ENCODE measurements around the gene COQ6. TPM values are rescaled to one million over a fixed set of nuclear protein-coding genes. Genes with fewer than 3 reads are reported as not detected.

Gene COQ6
- total and polyA plus RNA-seq, 7 donors, result 12.6 to 31.6 (median 23.8) TPM

DNA sequence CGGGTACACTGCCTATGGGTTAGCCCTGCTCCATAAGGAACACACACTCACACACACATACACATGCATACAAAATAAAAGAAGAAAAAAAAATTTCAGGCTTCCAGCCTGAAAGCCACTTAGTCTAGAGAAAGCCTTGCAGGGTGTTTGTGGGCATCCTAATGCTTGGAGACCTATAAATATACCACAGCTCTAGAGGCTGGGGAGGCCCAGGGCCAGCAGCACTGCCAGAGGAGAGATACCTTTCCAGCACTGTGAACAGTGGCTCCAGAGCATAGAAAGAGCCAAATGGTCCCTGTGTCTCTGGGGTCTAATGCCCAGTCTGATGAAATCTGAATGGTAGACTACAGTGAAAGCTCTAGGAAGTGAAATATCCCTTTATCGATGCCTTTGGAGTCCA is 13.1 kb upstream of the COQ6 start:
- no peaks in the 10 kb centered on the region for H3K4me1 ChIP-seq
- no peaks in the 10 kb centered on the region for H3K27me3 ChIP-seq
- peaks cover 0 to 90% (median 21%) of the 10 kb centered on the region in 4 donors for H3K36me3 ChIP-seq
- H3K9me3 ChIP-seq, result no peaks in the 10 kb centered on the region
- no peak overlapping the region for H3K4me3 ChIP-seq
- WGBS, 2 donors, result 95 to 99% methylated on average over 2 of the region's 2 CpGs
- TF ChIP-seq EP300 (IDR thresholded peaks at IDR 0.05) (no peak), POLR2AphosphoS5 (IDR thresholded peaks at IDR 0.05) (no peak), POLR2A (IDR thresholded peaks at IDR 0.05) (no peak)
- TF ChIP-seq, protein P1, sequence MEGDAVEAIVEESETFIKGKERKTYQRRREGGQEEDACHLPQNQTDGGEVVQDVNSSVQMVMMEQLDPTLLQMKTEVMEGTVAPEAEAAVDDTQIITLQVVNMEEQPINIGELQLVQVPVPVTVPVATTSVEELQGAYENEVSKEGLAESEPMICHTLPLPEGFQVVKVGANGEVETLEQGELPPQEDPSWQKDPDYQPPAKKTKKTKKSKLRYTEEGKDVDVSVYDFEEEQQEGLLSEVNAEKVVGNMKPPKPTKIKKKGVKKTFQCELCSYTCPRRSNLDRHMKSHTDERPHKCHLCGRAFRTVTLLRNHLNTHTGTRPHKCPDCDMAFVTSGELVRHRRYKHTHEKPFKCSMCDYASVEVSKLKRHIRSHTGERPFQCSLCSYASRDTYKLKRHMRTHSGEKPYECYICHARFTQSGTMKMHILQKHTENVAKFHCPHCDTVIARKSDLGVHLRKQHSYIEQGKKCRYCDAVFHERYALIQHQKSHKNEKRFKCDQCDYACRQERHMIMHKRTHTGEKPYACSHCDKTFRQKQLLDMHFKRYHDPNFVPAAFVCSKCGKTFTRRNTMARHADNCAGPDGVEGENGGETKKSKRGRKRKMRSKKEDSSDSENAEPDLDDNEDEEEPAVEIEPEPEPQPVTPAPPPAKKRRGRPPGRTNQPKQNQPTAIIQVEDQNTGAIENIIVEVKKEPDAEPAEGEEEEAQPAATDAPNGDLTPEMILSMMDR (IDR thresholded peaks at IDR 0.05), result no peak
- intact Hi-C loops (cut with DNase I), result no loop called here
- no peak for DNase-seq
- no peak overlapping the region for H3K27ac ChIP-seq

DNA sequence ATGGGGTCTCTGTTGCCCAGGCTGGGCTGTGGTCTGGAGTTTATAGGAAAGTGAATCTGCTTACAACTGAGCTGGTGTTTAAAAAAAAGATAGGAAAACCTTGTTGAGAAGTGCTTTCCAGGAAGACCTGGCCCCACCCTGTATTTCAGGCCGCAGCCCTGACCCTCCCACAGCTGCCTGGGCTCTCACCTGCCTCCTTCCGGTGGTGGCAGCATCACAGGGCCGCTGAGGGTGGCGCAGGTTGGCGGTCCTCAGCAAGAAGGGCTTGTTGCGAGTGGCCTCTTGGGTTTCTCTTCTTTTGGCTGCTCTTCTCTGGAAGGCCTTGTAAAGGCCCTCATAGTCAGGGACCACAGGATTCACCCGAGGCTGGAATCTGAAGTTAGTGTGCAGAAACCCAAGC is 7.9 kb upstream of the COQ6 start:
- Histone ChIP-seq H3K9me3 (no peaks in the 10 kb centered on the region), H3K4me1 (peaks cover 0 to 6% (median 0%) of the 10 kb centered on the region in 4 donors), H3K27ac (no peak overlapping the region), H3K36me3 (peaks cover 8 to 85% (median 19%) of the 10 kb centered on the region in 4 donors), H3K4me3 (no peak overlapping the region), H3K27me3 (no peaks in the 10 kb centered on the region)
- intact Hi-C loops (cut with DNase I), result no loop called here
- WGBS, 2 donors, result 66 to 90% methylated on average over 7 of the region's 7 CpGs
- no peak for TF ChIP-seq POLR2AphosphoS5 (IDR thresholded peaks at IDR 0.05)
- DNase-seq, result no peak

DNA sequence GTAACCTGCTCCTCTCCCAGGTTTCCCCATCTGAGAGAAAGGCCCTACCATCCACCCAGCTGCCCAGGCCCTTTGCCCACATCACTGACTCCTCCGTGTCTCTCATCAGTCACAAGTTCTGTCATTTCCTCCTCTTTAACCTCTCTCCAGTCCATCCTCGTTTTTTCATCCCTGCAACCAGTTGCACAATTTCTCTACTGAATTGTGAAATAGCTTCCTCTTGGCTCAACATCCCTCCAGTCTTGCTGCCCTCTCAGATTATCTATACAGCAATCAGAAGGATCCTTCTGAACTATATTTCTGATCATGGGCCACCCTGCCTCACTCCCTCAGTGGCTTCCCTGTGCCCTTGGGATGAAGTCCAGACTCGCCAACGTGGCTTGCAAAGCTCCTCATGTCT is 7.0 kb upstream of the COQ6 start:
- peaks cover 0 to 6% (median 0%) of the 10 kb centered on the region in 4 donors for H3K4me1 ChIP-seq
- no peak overlapping the region for H3K4me3 ChIP-seq
- H3K27me3 ChIP-seq, result no peaks in the 10 kb centered on the region
- DNase-seq, result no peak
- peaks cover 8 to 76% (median 19%) of the 10 kb centered on the region in 4 donors for H3K36me3 ChIP-seq
- intact Hi-C loops (cut with DNase I), result no loop called here
- TF ChIP-seq POLR2A (IDR thresholded peaks at IDR 0.05) (no peak), POLR2AphosphoS5 (IDR thresholded peaks at IDR 0.05) (no peak), EP300 (IDR thresholded peaks at IDR 0.05) (no peak)
- TF ChIP-seq, protein P1 (IDR thresholded peaks at IDR 0.05), result no peak
- H3K9me3 ChIP-seq, result no peaks in the 10 kb centered on the region
- no peak overlapping the region for H3K27ac ChIP-seq
- 51 to 57% methylated on average over 4 of the region's 4 CpGs for WGBS, 2 donors

- 23 to 78% methylated on average over 17 of the region's 17 CpGs for WGBS, 2 donors
- Histone ChIP-seq H3K4me1 (peaks cover 0 to 17% (median 7%) of the 10 kb centered on the region in 4 donors), H3K27me3 (no peaks in the 10 kb centered on the region), H3K36me3 (peaks cover 8 to 63% (median 19%) of the 10 kb centered on the region in 4 donors), H3K9me3 (no peaks in the 10 kb centered on the region), H3K4me3 (no peak overlapping the region), H3K27ac (no peak overlapping the region)
- TF ChIP-seq EP300 (IDR thresholded peaks at IDR 0.05) (no peak), POLR2A (IDR thresholded peaks at IDR 0.05) (no peak), POLR2AphosphoS5 (IDR thresholded peaks at IDR 0.05) (no peak)
- TF ChIP-seq, protein P1 (IDR thresholded peaks at IDR 0.05), result no peak
- intact Hi-C loops (cut with DNase I), result no loop called here
- DNase-seq, result no peak
Measured at GRCh38 chr14:73944432-73945158, 5.5 kb upstream of the COQ6 start.

- Histone ChIP-seq H3K4me1 (peaks cover 0 to 17% (median 7%) of the 10 kb centered on the region in 4 donors), H3K27me3 (no peaks in the 10 kb centered on the region), H3K9me3 (no peaks in the 10 kb centered on the region), H3K27ac (no peak overlapping the region), H3K4me3 (no peak overlapping the region), H3K36me3 (peaks cover 8 to 57% (median 18%) of the 10 kb centered on the region in 4 donors)
- 17 to 81% methylated on average over 4 of the region's 4 CpGs for WGBS, 2 donors
- no peak for DNase-seq
- intact Hi-C loops (cut with DNase I), result no loop called here
- TF ChIP-seq, protein P1 (IDR thresholded peaks at IDR 0.05), result no peak
- no peak for TF ChIP-seq POLR2A (IDR thresholded peaks at IDR 0.05)
- no peak for TF ChIP-seq EP300 (IDR thresholded peaks at IDR 0.05)
- TF ChIP-seq POLR2AphosphoS5 (IDR thresholded peaks at IDR 0.05), result no peak
Measured at GRCh38 chr14:73945159-73945670, 4.9 kb upstream of the COQ6 start.
